ENCODE results near the gene TRMT1. TPM values are rescaled to one million over a fixed set of nuclear protein-coding genes. Genes with fewer than 3 reads are reported as not detected.

Gene TRMT1
- total RNA-seq, 1 experiment from 2014 or later = 91.8 TPM

DNA sequence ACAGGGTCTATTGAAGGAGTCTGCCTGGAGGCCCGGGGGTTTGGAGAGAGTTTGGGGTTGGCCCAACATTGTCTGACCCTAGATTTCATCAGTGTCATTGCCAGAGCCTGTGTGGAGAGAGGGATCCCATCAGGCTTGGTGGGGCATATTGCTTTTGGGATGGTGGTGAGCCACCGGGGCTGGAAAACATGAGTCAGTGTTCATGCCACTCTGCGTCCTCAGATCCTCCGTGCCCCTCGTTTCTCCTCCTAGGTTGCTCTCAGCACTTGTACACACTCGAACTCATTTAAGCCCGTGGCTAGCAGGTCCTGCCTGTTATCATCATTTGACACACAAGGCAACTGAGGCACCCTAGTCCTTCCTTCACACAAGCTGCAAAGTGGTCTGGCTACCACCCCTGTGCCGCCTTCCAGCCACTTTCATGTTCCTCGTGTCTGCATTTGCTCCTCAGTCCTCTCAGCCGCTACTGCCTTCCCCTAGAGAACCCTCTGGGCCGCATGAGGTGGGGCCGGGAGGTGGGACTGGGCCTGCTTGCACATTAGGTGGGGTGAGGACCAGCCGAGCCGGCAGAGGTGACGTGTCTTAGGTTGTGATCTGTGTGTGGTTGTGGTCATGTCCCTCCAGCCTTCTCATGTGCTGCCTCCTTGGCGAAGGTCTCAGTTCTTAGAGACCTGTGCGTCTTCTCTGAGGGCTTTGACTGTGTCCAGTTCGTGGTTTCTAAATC, 5.2 kb upstream of the TRMT1 start:
- ChIA-PET CTCF (no interaction called here), POLR2A (ENCODE audit: unreplicated experiment) (no interaction called here)
- peaks cover 26% of the 10 kb centered on the region for H3K4me1 ChIP-seq (ENCODE audit: insufficient read depth, low read length)
- no peak overlapping the region for H3K27ac ChIP-seq (ENCODE audit: low read length)
- no peak overlapping the region for H3K4me2 ChIP-seq (ENCODE audit: low read length)
- peaks cover 52% of the 10 kb centered on the region for H4K20me1 ChIP-seq (ENCODE audit: low read length)
- TF ChIP-seq EZH2phosphoT487 (IDR thresholded peaks at IDR 0.05; ENCODE audit: borderline replicate concordance, low read length) (no peak), EZH2 (IDR thresholded peaks at IDR 0.05; ENCODE audit: low read length, unreplicated experiment) (no peak)
- TF ChIP-seq, protein P1, sequence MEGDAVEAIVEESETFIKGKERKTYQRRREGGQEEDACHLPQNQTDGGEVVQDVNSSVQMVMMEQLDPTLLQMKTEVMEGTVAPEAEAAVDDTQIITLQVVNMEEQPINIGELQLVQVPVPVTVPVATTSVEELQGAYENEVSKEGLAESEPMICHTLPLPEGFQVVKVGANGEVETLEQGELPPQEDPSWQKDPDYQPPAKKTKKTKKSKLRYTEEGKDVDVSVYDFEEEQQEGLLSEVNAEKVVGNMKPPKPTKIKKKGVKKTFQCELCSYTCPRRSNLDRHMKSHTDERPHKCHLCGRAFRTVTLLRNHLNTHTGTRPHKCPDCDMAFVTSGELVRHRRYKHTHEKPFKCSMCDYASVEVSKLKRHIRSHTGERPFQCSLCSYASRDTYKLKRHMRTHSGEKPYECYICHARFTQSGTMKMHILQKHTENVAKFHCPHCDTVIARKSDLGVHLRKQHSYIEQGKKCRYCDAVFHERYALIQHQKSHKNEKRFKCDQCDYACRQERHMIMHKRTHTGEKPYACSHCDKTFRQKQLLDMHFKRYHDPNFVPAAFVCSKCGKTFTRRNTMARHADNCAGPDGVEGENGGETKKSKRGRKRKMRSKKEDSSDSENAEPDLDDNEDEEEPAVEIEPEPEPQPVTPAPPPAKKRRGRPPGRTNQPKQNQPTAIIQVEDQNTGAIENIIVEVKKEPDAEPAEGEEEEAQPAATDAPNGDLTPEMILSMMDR (conservative IDR thresholded peaks at IDR 0.05; ENCODE audit: low read depth, low read length) = no peak
- intact Hi-C loops (cut with micrococcal nuclease) = no loop called here
- H2AFZ ChIP-seq (ENCODE audit: low read length) = no peak overlapping the region
- peaks cover 4% of the 10 kb centered on the region for H3F3A ChIP-seq (ENCODE audit: low read length, unreplicated experiment)
- H3K36me3 ChIP-seq (ENCODE audit: low read depth, low read length) = peaks cover 24% of the 10 kb centered on the region
- H3K27me3 ChIP-seq (ENCODE audit: low read length) = no peaks in the 10 kb centered on the region
- ATAC-seq (no peak), DNase-seq (no peak)
- no TSS peak for BruUV-seq (replicated peaks)
- no peaks in the 10 kb centered on the region for H3K9me3 ChIP-seq (ENCODE audit: low read length)
- H3K9ac ChIP-seq (ENCODE audit: low read length) = no peak overlapping the region
- no peak overlapping the region for H3K4me3 ChIP-seq (ENCODE audit: low read length)
- peaks cover 88% of the 10 kb centered on the region for H3K79me2 ChIP-seq (ENCODE audit: low read length)
- H3K9me2 ChIP-seq (replicated peaks; ENCODE audit: low read length) = no peaks in the 10 kb centered on the region

DNA sequence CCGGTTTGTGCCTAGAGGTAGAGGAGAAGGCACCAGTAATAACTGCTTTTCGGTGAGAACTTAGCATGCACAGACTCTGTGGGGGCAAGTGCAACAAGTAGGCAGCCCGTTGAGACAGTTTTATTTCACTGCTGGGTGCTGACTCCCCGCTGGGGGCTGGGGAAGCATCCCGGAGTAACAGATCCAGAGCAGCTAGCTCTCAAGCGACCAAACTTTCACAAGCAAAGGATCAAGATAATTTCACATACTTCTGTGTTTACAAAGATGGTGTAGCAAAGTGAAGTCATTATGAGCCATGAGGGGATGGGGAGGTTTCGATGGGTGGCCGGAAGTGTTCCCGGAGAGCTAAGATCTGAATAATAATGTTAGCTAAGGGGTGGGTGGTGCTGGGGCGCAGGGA, 4.3 kb upstream of the TRMT1 start:
- peaks cover 52% of the 10 kb centered on the region for H4K20me1 ChIP-seq (ENCODE audit: low read length)

More for the DNA sequence above, 4.3 kb upstream of the TRMT1 start:
- Histone ChIP-seq H3K4me3 (ENCODE audit: low read length) (peak overlapping the region; percentile 28), H3F3A (ENCODE audit: low read length, unreplicated experiment) (peaks cover 4% of the 10 kb centered on the region), H3K4me2 (ENCODE audit: low read length) (peak overlapping the region; percentile 85), H3K9me2 (replicated peaks; ENCODE audit: low read length) (no peaks in the 10 kb centered on the region), H3K27me3 (ENCODE audit: low read length) (no peaks in the 10 kb centered on the region), H2AFZ (ENCODE audit: low read length) (no peak overlapping the region), H3K79me2 (ENCODE audit: low read length) (peaks cover 86% of the 10 kb centered on the region), H3K36me3 (ENCODE audit: low read depth, low read length) (peaks cover 18% of the 10 kb centered on the region; the same call in 1 of the 2 replicates), H3K9me3 (ENCODE audit: low read length) (no peaks in the 10 kb centered on the region), H3K4me1 (ENCODE audit: insufficient read depth, low read length) (peaks cover 26% of the 10 kb centered on the region), H3K27ac (ENCODE audit: low read length) (peak overlapping the region; percentile 16), H3K9ac (ENCODE audit: low read length) (no peak overlapping the region)
- intact Hi-C loops (cut with micrococcal nuclease) = no loop called here
- ChIA-PET POLR2A (ENCODE audit: unreplicated experiment) (no interaction called here), CTCF (no interaction called here)
- BruUV-seq (replicated peaks) = no TSS peak
- no peak for TF ChIP-seq EZH2phosphoT487 (IDR thresholded peaks at IDR 0.05; ENCODE audit: borderline replicate concordance, low read length)
- no peak for TF ChIP-seq EZH2 (IDR thresholded peaks at IDR 0.05; ENCODE audit: low read length, unreplicated experiment)
- TF ChIP-seq, protein P1 (conservative IDR thresholded peaks at IDR 0.05; ENCODE audit: low read depth, low read length) = no peak
- no peak for DNase-seq
- no peak for ATAC-seq

Data from PC-3 (cell line).